ENCODE data around the gene MESP1. TPM values are rescaled to one million over a fixed set of nuclear protein-coding genes. Genes with fewer than 3 reads are reported as not detected.

MESP1 gene
- total RNA-seq, 2 experiments from 2014 or later = 0.22 TPM; not detected in 1

DNA sequence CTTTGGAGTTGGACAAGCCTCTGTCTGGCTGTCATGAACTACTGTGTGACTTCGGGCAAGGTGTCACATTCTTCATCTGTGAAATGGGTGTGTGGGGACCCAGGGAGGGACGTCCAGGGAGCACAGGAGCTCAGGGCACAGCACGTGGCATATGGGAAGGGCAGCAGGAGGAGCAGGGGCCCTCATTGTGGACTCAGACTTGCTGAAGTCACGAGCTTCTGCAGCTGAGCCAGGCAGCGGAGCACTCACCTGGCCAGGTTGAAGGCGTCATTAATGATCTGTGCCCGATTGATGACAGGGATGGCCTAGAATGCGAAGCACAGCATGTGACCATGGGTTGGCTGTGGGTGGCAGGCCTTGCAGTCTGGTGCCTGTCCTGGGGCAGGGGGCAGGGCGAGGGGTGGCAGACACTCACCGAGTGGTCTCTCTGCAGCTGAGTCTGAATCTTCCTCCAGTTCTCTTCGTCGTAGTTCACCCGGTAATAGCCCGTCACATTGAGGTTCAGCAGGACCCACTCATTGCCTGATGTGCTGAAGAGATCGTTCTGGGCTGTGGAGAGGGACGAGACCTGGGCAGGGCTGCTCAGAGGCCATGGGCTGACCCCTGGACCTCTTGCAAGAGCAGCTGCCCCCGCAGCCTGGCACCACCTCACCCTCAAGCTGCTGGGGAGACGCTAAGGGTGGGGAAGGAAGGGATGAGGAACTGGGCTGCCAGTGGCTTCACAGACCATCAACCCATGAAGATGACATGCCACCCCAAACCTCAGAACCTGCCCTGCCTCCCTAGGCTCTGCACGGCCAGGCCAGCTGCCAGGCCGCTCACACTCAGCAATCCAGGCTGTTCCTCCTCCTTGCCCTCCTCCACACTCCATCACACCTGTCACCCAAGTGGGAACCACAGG lies 48.2 kb upstream of the MESP1 start:
- Mint-ChIP-seq H3K4me1 (ENCODE audit: low read depth) (no peaks in the 10 kb centered on the region), H3K27ac (no peak overlapping the region), H3K36me3 (ENCODE audit: low read depth) (no peaks in the 10 kb centered on the region), H3K4me3 (no peak overlapping the region), H3K9me3 (peaks cover 3% of the 10 kb centered on the region), H3K27me3 (peaks cover 17% of the 10 kb centered on the region)
- intact Hi-C loops (cut with DNase I, micrococcal nuclease) = no loop called here
- ATAC-seq (ENCODE audit: poor library complexity) = no peak
- ChIA-PET POLR2A (no interaction called here), CTCF (no interaction called here)
- H3K4me3 ChIP-seq (ENCODE audit: low read length) = no peak overlapping the region
- TF ChIP-seq, protein P1, sequence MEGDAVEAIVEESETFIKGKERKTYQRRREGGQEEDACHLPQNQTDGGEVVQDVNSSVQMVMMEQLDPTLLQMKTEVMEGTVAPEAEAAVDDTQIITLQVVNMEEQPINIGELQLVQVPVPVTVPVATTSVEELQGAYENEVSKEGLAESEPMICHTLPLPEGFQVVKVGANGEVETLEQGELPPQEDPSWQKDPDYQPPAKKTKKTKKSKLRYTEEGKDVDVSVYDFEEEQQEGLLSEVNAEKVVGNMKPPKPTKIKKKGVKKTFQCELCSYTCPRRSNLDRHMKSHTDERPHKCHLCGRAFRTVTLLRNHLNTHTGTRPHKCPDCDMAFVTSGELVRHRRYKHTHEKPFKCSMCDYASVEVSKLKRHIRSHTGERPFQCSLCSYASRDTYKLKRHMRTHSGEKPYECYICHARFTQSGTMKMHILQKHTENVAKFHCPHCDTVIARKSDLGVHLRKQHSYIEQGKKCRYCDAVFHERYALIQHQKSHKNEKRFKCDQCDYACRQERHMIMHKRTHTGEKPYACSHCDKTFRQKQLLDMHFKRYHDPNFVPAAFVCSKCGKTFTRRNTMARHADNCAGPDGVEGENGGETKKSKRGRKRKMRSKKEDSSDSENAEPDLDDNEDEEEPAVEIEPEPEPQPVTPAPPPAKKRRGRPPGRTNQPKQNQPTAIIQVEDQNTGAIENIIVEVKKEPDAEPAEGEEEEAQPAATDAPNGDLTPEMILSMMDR (IDR thresholded peaks at IDR 0.05) = no peak
- H3K27ac ChIP-seq (ENCODE audit: low read depth in 1 of 2, low read length in 2 of 2) = no peak overlapping the region
- H3K4me1 ChIP-seq (ENCODE audit: insufficient read depth, low read length) = no peaks in the 10 kb centered on the region
- H3K9me3 ChIP-seq (ENCODE audit: control insufficient read depth in 1 of 2, insufficient read depth in 1 of 2, low read length in 2 of 2) = peaks cover 0 to 16% of the 10 kb centered on the region in 2 experiments
- H3K27me3 ChIP-seq (ENCODE audit: control insufficient read depth in 1 of 2, insufficient read depth in 2 of 2, low read length in 2 of 2) = no peaks in the 10 kb centered on the region
- no peak for DNase-seq
- H3K36me3 ChIP-seq (ENCODE audit: insufficient read depth, low read length) = no peaks in the 10 kb centered on the region

DNA sequence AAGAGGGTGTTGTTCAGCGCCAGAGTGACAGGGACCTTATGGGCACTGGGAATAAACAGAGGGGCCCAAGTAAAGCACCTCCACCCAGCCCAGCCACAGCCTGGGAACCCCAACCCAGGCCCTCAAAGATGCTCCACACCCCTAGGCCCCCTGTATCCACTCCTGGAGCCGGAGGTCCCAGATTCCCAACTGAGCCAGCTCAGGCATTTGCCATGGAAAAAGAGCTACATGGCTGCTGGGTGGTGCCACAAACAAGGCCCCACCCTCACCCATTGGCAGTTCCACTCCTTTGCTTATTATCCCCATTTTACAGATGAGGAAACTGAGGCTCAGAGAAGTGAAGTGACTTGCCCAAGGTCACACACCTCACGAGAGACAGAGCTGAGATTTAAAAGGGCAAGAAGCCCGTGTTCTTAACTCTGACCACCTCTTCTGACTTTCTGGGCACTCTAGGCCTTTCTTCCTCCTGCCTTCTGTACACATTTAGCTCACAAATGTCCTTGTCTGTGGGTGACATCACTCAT lies 46.7 kb upstream of the MESP1 start:
- H3K36me3 ChIP-seq (ENCODE audit: insufficient read depth, low read length) = no peaks in the 10 kb centered on the region
- ChIA-PET CTCF (no interaction called here), POLR2A (no interaction called here)
- Mint-ChIP-seq H3K4me3 (no peak overlapping the region), H3K9me3 (peaks cover 3% of the 10 kb centered on the region), H3K4me1 (ENCODE audit: low read depth) (no peaks in the 10 kb centered on the region), H3K36me3 (ENCODE audit: low read depth) (no peaks in the 10 kb centered on the region), H3K27me3 (peaks cover 17% of the 10 kb centered on the region), H3K27ac (no peak overlapping the region)
- DNase-seq (no peak), ATAC-seq (ENCODE audit: poor library complexity) (no peak)
- intact Hi-C loops (cut with DNase I, micrococcal nuclease) = no loop called here
- no peaks in the 10 kb centered on the region for H3K4me1 ChIP-seq (ENCODE audit: insufficient read depth, low read length)
- no peak overlapping the region for H3K4me3 ChIP-seq (ENCODE audit: low read length)
- no peaks in the 10 kb centered on the region for H3K27me3 ChIP-seq (ENCODE audit: control insufficient read depth in 1 of 2, insufficient read depth in 2 of 2, low read length in 2 of 2)
- TF ChIP-seq, protein P1 (IDR thresholded peaks at IDR 0.05) = no peak
- H3K9me3 ChIP-seq (ENCODE audit: control insufficient read depth in 1 of 2, insufficient read depth in 1 of 2, low read length in 2 of 2) = peaks cover 0 to 16% of the 10 kb centered on the region in 2 experiments
- H3K27ac ChIP-seq (ENCODE audit: low read depth in 1 of 2, low read length in 2 of 2) = no peak overlapping the region

DNA sequence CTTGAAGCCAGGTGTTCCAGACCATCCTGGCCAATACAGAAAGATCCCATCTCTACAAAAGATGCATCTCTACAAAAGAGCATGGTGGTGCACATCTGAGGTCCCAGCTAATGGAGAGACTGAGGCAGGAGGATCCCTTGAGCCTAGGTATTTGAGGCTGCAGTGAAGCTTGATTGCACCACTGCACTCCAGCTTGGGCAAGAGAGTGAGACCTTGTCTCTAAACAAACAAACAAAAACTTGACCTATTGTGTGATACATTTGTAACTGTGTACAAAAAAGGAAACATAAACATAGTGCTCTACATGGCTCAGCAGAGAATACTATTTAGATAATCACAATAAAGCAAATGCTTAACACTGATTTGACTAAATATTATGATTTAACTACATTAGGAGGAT lies 44.9 kb upstream of the MESP1 start:
- DNase-seq (no peak), ATAC-seq (ENCODE audit: poor library complexity) (no peak)
- H3K4me3 Mint-ChIP-seq = no peak overlapping the region

More for the DNA sequence above, 44.9 kb upstream of the MESP1 start:
- no peaks in the 10 kb centered on the region for H3K4me1 ChIP-seq (ENCODE audit: insufficient read depth, low read length)
- no peaks in the 10 kb centered on the region for H3K36me3 ChIP-seq (ENCODE audit: insufficient read depth, low read length)
- no peak overlapping the region for H3K4me3 ChIP-seq (ENCODE audit: low read length)
- no peaks in the 10 kb centered on the region for H3K36me3 Mint-ChIP-seq (ENCODE audit: low read depth)
- H3K27me3 Mint-ChIP-seq = peaks cover 9% of the 10 kb centered on the region
- CTCF ChIA-PET = no interaction called here
- no peaks in the 10 kb centered on the region for H3K4me1 Mint-ChIP-seq (ENCODE audit: low read depth)
- H3K27ac ChIP-seq (ENCODE audit: low read depth in 1 of 2, low read length in 2 of 2) = no peak overlapping the region
- TF ChIP-seq, protein P1 (IDR thresholded peaks at IDR 0.05) = no peak
- H3K9me3 Mint-ChIP-seq = peaks cover 3% of the 10 kb centered on the region
- POLR2A ChIA-PET = no interaction called here
- no peak overlapping the region for H3K27ac Mint-ChIP-seq
- H3K27me3 ChIP-seq (ENCODE audit: control insufficient read depth in 1 of 2, insufficient read depth in 2 of 2, low read length in 2 of 2) = no peaks in the 10 kb centered on the region
- intact Hi-C loops (cut with DNase I, micrococcal nuclease) = no loop called here
- H3K9me3 ChIP-seq (ENCODE audit: control insufficient read depth in 1 of 2, insufficient read depth in 1 of 2, low read length in 2 of 2) = peaks cover 0 to 16% of the 10 kb centered on the region in 2 experiments

All from CD4-positive, alpha-beta T cell (primary cell).